NCI-H2171 treated with DMSO at 0.1 percent for 48 hours (cell line): Measurements from ENCODE around the gene TBC1D3.
"Not testable (repeated sequence)": the region's sequence is repeated elsewhere in the genome, so short reads cannot be mapped to it uniquely, and the experiment has no call there.

Experiments used
- DNase-seq: peaks from one replicate; lab custom pipeline; 2025; lab: John Stamatoyannopoulos, UW

Gene TBC1D3

GRCh38 chr17:38192455-38192854, at the start of gene TBC1D3:
TSS of gene TBC1D3 (minus strand) at chr17:38192555. CDS start at chr17:38191029, 1,526 bp downstream.
- DNase-seq: not testable (repeated sequence)

GRCh38 chr17:38232790-38233189, 40.4 kb upstream of the TBC1D3 start:
- DNase-seq: not testable (repeated sequence)

- not testable (repeated sequence) for DNase-seq
These were observed 33.6 kb upstream of the TBC1D3 start for GRCh38 chr17:38225844-38226495.

- DNase-seq: not testable (repeated sequence)
These were observed 28.5 kb upstream of the TBC1D3 start for GRCh38 chr17:38220867-38221266.

- not testable (repeated sequence) for DNase-seq
These were observed 7.9 kb upstream of the TBC1D3 start for GRCh38 chr17:38200271-38200670.

GRCh38 chr17:38134860-38135259, 57.5 kb downstream of the TBC1D3 start:
- not testable (repeated sequence) for DNase-seq
